ENCODE measurements around the gene ACOT7.
A peak's percentile ranks its signal among the peaks of the same experiment; 100 is the strongest.
"Not testable (repeated sequence)": the region's sequence is repeated elsewhere in the genome, so short reads cannot be mapped to it uniquely, and the experiment has no call there.

Gene ACOT7

DNA sequence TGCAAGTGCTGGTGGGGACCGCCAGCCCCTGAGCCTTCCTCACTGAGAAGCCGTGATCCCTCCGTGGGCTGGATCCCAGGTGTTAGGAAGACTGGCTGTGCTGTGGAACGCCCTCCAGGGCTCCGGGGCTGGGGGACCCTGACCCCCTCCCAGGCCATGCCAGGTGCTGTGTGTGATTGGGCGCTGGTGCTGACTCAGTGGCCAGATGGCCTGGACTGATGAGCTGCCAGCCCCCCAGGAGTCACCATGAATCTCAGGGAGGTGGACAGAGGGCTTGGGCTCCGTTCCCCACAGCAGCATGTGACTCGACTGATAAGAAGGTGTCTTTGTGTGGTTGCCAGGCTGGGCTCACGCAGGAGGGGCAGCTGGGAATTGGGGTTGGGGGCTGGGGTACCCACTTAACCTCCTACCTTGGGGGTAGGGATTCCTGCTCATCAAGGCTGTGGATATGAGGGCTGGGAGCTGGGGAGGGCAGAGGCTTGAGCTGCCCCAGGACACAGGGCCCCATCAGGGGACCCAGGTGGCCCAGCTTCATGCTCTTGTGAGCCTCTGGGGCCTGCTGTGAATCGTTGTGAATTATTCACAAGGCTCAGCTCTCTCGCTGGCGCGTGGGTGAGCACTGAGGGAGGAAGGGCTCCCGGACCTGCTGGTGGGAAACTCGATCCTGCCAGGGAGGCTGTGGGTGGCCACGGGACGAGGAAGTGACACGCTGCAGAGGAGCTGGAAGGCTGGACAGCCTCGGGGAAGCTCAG lies 36.3 kb upstream of the ACOT7 start:
- H3K9ac ChIP-seq (ENCODE audit: low read depth, low read length); H3K4me1 ChIP-seq (ENCODE audit: insufficient read depth, low read length); H3K27ac ChIP-seq (ENCODE audit: low read length); H3K36me3 ChIP-seq (ENCODE audit: insufficient read depth, low read depth, low read length); H3K4me3 ChIP-seq (ENCODE audit: low read length); H3K9me3 ChIP-seq (ENCODE audit: insufficient read depth, low read depth, low read length): not testable (repeated sequence)
- peaks cover 47% of the 10 kb centered on the region for H3K27me3 ChIP-seq (ENCODE audit: insufficient read depth, low read length)

DNA sequence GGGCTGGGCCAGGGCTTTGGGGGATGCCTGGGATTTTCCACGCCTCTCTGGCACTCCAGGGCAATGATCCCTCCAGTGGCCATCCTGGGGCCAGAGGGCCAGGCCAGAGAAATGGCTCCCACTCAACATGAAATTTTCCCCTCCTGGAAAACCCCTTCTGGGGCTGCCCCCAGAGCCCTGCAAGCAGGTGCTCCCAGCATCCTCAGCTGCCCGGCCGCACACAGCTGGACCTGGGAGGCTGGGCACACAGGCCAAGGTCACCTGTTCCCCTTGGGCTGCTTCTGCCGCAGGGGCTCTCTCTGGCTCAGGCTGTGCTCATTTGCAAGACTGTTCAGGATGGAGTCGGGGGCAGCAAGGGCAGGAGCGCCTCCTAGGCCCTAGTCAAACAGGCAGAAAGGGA lies 34.9 kb upstream of the ACOT7 start:
- H3K27me3 ChIP-seq (ENCODE audit: insufficient read depth, low read length), result peaks cover 60% of the 10 kb centered on the region
- H3K4me1 ChIP-seq (ENCODE audit: insufficient read depth, low read length); H3K9ac ChIP-seq (ENCODE audit: low read depth, low read length); H3K27ac ChIP-seq (ENCODE audit: low read length); H3K4me3 ChIP-seq (ENCODE audit: low read length); H3K9me3 ChIP-seq (ENCODE audit: insufficient read depth, low read depth, low read length); H3K36me3 ChIP-seq (ENCODE audit: insufficient read depth, low read depth, low read length): not testable (repeated sequence)

DNA sequence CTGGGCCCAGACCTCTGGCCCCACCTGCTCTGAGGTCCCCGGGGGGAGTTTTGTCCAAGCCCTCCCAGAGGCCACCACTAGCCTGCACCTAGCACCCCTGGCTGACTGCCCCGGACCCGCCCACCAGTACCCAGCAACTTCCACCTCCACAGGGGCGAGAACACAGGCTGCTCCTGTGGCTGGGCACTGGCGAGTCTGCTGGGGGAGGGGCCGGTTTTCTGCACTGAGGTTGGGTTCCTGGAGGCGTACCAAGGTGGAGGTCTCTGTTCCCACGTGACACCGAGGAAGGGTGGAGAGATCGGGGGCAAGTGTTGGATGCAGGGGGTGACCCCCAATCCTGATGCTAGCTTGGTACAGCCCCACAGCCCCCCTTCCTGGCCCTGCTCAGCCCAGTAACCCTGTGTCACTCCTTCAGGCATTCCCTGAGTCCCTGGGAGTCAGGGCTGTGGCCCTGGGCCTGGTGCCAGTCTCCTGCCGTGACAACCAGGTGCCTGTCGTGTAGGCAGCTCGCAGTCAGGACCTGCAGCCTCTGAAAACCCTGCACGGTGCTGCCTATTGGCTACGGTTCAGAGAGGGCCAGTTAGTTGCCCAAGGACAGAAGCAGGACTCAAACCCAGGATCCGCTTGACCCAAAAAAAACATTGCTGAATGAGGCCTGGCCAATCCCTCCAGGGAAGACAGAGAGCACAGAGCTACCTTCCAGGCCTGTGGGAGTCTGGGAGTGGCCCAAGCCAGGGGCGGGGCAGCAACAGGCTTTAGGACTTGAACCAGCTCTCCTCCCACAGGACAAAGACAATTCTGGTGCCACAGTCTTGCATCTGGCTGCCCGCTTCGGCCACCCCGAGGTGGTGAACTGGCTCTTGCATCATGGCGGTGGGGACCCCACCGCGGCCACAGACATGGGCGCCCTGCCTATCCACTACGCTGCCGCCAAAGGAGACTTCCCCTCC lies 34.1 kb upstream of the ACOT7 start:
- H3K4me3 ChIP-seq (ENCODE audit: low read length), result no peak overlapping the region
- no peak overlapping the region for H3K27ac ChIP-seq (ENCODE audit: low read length)
- H3K9ac ChIP-seq (ENCODE audit: low read depth, low read length), result no peak overlapping the region
- no peaks in the 10 kb centered on the region for H3K9me3 ChIP-seq (ENCODE audit: insufficient read depth, low read depth, low read length)
- H3K4me1 ChIP-seq (ENCODE audit: insufficient read depth, low read length), result peaks cover 4% of the 10 kb centered on the region; the same call in 1 of the 2 replicates
- H3K36me3 ChIP-seq (ENCODE audit: insufficient read depth, low read depth, low read length), result no peaks in the 10 kb centered on the region
- H3K27me3 ChIP-seq (ENCODE audit: insufficient read depth, low read length), result peaks cover 68% of the 10 kb centered on the region

DNA sequence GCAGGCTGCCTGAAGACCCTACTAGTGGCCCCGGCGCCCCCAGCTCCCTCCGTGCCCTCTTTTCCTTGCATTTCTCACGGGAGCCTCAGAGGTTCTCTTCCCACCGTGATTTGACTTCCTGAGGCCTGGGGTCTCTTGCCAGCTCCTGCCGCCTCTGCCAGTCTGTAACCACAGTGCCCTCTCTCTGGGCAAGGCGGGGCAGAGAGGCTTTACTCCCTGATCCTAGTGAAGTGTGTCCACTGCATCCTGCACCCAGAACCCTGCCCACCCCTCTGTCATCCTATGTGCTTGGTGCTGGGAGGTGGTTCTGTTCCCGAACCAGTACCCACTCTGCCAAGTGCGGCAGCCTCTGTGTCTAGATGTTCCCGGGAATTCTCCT lies 33.4 kb upstream of the ACOT7 start:
- Histone ChIP-seq H3K27me3 (ENCODE audit: insufficient read depth, low read length) (peaks cover 75% of the 10 kb centered on the region), H3K9me3 (ENCODE audit: insufficient read depth, low read depth, low read length) (no peaks in the 10 kb centered on the region), H3K4me3 (ENCODE audit: low read length) (no peak overlapping the region), H3K36me3 (ENCODE audit: insufficient read depth, low read depth, low read length) (no peaks in the 10 kb centered on the region), H3K9ac (ENCODE audit: low read depth, low read length) (no peak overlapping the region), H3K27ac (ENCODE audit: low read length) (no peak overlapping the region), H3K4me1 (ENCODE audit: insufficient read depth, low read length) (peaks cover 4% of the 10 kb centered on the region; the same call in 1 of the 2 replicates)

DNA sequence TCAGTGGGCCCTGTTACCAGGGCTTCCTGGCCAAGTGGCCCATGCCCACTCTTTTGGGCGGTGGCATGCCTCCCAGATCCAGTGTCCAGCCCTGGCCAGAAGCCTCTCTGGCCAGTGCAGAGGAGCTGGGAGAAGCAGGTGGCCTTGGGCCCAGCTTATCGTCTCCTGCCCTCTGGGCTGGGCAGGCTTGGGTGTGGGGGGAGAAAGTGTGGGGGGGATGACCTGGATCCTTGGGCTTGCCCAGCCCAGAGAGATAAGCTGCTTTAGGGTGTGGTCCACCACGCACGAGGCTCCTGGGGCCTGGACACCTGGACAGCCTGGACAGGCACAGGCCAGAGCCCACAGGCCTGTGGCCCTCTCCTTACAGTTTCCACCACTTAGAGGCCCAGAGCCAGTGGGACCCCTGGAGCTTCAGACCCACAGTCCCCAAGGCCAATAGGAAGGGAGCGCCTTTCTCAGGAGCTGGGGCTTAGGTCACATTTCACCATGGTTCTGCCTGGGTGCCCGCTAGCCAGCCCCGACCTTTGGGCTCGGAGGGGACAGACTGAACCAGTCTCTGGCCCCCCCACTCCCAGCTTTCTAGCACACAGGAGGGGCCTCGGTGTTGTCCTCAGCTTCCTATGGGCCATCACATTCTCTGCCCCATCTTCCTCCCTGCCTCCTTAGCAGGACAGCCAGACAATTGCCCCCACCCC lies 32.9 kb upstream of the ACOT7 start:
- Histone ChIP-seq H3K9ac (ENCODE audit: low read depth, low read length) (no peak overlapping the region), H3K36me3 (ENCODE audit: insufficient read depth, low read depth, low read length) (no peaks in the 10 kb centered on the region), H3K4me1 (ENCODE audit: insufficient read depth, low read length) (peaks cover 4% of the 10 kb centered on the region; the same call in 1 of the 2 replicates), H3K4me3 (ENCODE audit: low read length) (no peak overlapping the region), H3K27ac (ENCODE audit: low read length) (no peak overlapping the region), H3K27me3 (ENCODE audit: insufficient read depth, low read length) (peaks cover 81% of the 10 kb centered on the region), H3K9me3 (ENCODE audit: insufficient read depth, low read depth, low read length) (no peaks in the 10 kb centered on the region)

DNA sequence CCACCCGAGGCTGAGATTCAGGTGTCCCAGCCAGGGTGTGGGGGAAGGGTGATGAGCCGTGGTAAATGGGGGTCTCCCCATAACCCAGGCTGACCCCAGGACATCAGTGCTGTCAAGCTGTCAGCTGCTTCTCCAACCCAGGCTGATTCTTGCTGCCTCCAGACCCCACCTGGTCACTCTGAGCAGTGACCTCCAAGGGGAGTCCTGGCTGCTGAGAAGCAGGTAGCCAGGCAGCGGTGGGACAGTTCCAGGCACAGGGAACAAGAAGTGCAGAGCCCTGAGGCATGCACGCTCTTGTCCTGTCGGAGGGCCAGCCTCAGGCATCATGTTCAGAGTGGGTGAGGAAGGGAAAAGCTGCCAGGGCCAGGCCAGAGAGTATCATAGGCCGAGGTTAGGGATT lies 32.1 kb upstream of the ACOT7 start:
- H3K9ac ChIP-seq (ENCODE audit: low read depth, low read length), result no peak overlapping the region
- H3K27me3 ChIP-seq (ENCODE audit: insufficient read depth, low read length), result peaks cover 83% of the 10 kb centered on the region
- no peak overlapping the region for H3K27ac ChIP-seq (ENCODE audit: low read length)
- H3K4me1 ChIP-seq (ENCODE audit: insufficient read depth, low read length), result peaks cover 4% of the 10 kb centered on the region; the same call in 1 of the 2 replicates
- no peaks in the 10 kb centered on the region for H3K36me3 ChIP-seq (ENCODE audit: insufficient read depth, low read depth, low read length)
- no peaks in the 10 kb centered on the region for H3K9me3 ChIP-seq (ENCODE audit: insufficient read depth, low read depth, low read length)
- no peak overlapping the region for H3K4me3 ChIP-seq (ENCODE audit: low read length)

DNA sequence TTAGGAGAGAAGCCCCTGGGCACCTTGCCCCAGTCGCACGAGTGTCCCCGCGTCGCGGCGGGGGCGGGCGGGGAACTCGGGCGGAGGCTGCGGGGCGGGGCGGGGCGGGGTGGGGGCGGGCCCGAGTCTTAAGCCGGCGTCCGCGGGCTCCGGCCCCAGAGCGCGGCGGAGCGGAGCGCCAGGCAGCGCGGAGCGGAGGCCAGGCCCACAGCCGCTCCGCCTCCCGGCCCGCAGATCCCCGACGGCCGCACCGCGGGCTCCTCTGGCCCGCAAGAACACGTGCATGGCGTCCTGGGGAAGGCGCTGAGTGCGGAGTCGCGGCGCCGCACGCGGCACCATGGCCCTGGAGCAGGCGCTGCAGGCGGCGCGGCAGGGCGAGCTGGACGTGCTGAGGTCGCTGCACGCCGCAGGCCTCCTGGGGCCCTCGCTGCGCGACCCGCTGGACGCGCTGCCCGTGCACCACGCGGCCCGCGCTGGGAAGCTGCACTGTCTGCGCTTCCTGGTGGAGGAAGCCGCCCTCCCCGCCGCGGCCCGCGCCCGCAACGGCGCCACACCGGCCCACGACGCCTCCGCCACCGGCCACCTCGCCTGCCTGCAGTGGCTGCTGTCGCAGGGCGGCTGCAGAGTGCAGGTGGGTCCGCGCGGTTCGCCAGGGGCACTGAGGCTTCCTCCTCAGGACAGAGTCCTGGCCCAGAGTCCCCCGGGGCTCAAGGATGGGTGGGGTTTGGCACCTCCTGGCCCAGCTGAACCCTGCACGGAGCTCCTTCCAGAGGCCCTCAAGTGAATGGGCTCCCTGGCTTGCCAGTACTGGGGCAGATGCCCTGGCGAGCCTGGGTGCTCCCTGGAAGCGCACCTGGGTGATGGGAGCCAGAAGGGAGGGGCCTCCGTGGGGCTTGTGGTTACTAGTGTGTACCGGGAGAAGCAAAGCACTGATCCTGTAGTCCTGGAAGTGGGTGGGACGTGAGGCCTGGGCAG lies 31.3 kb upstream of the ACOT7 start, which contains the start of gene ESPN:
Gene ESPN, plus strand, starts transcription at position 158 of the 975 bp plus-strand sequence. Its CDS starts 180 bp downstream, at position 338.
- Histone ChIP-seq H3K9me3 (ENCODE audit: insufficient read depth, low read depth, low read length) (no peaks in the 10 kb centered on the region), H3K36me3 (ENCODE audit: insufficient read depth, low read depth, low read length) (no peaks in the 10 kb centered on the region), H3K9ac (ENCODE audit: low read depth, low read length) (no peak within 1 kb of the TSS), H3K27ac (ENCODE audit: low read length) (no peak within 1 kb of the TSS), H3K4me3 (ENCODE audit: low read length) (peak within 1 kb of the TSS; percentile 24; the same call in 1 of the 2 replicates), H3K4me1 (ENCODE audit: insufficient read depth, low read length) (no peaks in the 10 kb centered on the region; the same call in 1 of the 2 replicates), H3K27me3 (ENCODE audit: insufficient read depth, low read length) (peaks cover 83% of the 10 kb centered on the region)

DNA sequence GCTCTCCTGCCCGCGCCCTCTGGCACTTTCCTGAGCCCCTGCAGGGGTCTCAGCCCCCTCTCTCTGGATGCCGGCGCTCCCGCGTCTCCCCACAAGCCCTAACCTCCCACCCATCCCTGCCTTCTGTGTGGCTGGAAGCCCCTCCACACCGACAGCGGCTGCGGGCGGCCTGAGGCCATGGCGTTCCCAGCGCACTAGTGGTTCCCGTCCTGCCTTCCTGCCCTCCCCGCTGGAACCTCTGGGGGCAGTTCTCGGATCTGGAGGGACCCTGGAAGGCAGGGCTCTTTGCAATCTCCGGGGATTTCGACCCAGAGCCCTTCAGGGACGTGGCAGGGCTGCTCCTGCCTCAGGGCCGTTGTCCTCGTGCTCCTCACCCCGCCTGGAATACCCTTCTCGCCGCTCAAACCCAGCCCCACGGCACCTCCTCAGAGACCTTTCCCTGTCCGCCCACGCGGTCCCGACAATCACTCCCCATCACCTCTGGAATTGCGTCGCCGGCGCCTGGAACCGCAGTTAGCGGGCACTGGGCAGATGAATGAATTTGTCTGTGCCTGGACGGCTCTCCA lies 30.5 kb upstream of the ACOT7 start:
- Histone ChIP-seq H3K27ac (ENCODE audit: low read length) (no peak overlapping the region), H3K36me3 (ENCODE audit: insufficient read depth, low read depth, low read length) (no peaks in the 10 kb centered on the region), H3K4me1 (ENCODE audit: insufficient read depth, low read length) (no peaks in the 10 kb centered on the region), H3K9ac (ENCODE audit: low read depth, low read length) (no peak overlapping the region), H3K4me3 (ENCODE audit: low read length) (peak overlapping the region; percentile 24; the same call in 1 of the 2 replicates), H3K27me3 (ENCODE audit: insufficient read depth, low read length) (peaks cover 90% of the 10 kb centered on the region), H3K9me3 (ENCODE audit: insufficient read depth, low read depth, low read length) (no peaks in the 10 kb centered on the region)

DNA sequence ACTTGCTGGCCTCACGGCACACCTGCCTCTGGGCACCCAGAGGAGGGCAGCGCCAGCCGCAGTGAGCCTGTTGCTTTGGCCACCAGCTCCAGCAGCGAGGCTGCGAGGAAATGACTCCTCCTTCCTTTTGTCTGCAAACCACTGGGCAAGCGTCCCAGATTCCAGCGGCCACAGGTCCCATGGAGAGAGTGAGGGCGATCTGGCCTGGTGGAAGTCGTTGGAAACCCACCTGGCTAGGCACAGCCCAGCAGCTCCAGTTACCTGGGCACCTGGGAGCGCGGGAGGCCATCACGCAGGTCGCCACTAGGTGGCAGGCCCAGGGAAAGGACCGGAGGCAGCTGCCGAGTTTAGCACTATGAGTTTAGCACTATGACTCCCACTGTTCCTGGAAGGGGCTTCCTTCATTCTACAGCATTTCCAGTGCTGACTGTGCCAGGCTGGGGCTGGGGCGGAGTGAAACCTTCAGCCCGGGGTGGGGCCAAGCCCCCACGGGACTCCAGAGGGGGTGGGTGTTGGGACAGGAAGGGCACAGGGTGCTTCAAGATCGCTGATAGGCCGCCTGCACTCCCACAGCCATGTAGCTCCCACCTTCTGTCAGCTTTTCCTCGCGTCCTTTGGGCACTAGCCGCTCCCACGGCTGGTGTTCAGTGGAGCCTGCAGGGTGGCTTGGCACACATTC lies 29.9 kb upstream of the ACOT7 start:
- H3K4me3 ChIP-seq (ENCODE audit: low read length), result peak overlapping the region; percentile 24; the same call in 1 of the 2 replicates
- H3K27me3 ChIP-seq (ENCODE audit: insufficient read depth, low read length), result peaks cover 96% of the 10 kb centered on the region
- no peaks in the 10 kb centered on the region for H3K4me1 ChIP-seq (ENCODE audit: insufficient read depth, low read length)
- no peaks in the 10 kb centered on the region for H3K36me3 ChIP-seq (ENCODE audit: insufficient read depth, low read depth, low read length)
- no peak overlapping the region for H3K9ac ChIP-seq (ENCODE audit: low read depth, low read length)
- H3K27ac ChIP-seq (ENCODE audit: low read length), result no peak overlapping the region
- H3K9me3 ChIP-seq (ENCODE audit: insufficient read depth, low read depth, low read length), result no peaks in the 10 kb centered on the region

DNA sequence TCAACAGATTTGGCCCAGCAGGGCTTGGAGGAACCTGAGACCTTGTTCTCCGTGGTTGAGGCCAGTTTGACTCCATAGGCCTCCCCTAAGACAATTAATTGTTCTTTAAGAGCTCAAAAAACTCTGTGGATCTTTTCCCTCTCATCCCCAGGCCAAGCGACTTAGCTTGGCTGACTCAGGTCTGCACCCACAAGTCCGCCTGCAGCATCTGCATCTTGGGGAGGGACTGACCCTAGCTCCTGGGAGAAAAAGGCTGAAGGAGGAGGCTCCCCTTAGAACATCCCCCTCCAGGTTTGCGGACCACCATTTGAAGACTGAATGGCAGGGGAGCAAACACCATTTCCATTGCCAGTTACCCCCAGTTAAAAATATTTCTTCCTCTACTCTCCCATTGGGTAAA lies 27.7 kb upstream of the ACOT7 start:
- H3K36me3 ChIP-seq (ENCODE audit: insufficient read depth, low read depth, low read length), result no peaks in the 10 kb centered on the region
- peaks cover 100% of the 10 kb centered on the region for H3K27me3 ChIP-seq (ENCODE audit: insufficient read depth, low read length)
- no peak overlapping the region for H3K9ac ChIP-seq (ENCODE audit: low read depth, low read length)
- H3K4me3 ChIP-seq (ENCODE audit: low read length), result no peak overlapping the region
- H3K9me3 ChIP-seq (ENCODE audit: insufficient read depth, low read depth, low read length), result no peaks in the 10 kb centered on the region
- no peak overlapping the region for H3K27ac ChIP-seq (ENCODE audit: low read length)
- no peaks in the 10 kb centered on the region for H3K4me1 ChIP-seq (ENCODE audit: insufficient read depth, low read length)

Measured in iPS-20b (cell line).